OCI-M1 (cell line): Measurements from ENCODE around the gene SPIN1.

Source experiments
- DNase-seq: peaks from one replicate; lab custom pipeline; 2025; lab: John Stamatoyannopoulos, UW

Gene SPIN1

GRCh38 chr9:88436379-88436778 lies 48.1 kb downstream of the SPIN1 start:
- DNase-seq: no peak

DNA sequence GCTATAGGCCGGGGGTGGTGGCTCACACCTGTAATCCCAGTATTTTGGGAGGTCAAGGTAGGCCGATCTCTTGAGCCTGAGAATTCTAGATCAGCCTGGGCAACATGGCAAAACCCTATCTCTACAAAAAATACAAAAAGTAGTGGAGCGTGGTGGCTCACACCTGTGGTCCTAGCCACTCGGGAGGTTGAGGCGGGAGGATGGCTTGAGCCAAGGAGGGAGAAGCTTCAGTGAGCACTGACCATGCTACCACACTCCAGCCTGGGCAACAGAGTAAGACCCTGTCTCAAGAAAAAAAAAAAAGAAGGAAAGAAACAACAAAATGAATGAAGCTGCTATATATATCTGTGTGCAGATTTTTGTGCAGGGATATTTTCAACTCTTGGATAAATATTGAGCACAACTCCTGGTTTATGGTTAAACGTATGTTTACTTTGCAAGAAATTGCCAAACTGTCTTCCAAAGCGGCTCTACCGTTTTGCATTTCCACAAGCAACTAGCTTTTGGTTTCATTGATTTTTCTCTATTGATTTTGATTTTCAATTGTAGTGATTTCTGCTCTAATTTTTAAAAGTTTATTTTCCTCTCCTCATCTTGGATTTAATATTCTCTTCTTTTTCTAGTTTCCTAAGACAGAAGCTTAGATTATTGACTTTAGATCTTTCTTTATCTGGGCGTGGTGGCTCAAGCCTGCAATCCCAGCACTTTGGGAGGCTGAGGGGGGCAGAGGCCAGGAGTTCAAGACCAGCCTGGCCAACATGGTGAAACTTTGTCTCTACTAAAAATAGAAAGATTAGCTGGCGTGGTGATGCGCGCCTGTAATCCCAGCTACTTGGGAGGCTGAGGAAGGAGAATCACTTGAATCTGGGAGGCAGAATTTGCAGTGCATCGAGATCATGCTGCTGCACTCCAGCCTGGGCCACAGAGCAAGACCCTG lies 49.2 kb downstream of the SPIN1 start:
- no peak for DNase-seq

DNA sequence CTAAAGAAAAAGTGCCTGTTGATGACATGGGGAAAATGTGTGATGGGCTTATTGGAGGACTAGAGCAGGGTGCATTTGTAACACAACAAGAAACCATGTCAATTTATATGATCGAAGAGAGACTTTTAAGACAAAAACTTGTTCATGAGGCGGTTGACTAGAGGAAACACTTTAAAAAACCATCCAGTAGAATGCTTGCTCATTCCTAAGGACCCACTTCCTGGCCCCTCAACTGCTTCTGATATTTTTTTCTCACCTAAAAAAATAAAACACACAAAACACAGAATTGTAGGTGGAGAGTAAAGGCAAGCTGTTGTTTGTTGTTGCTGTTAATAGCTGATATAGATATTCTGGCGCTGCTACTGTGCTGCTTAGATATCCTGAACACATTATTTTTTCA lies 50.6 kb downstream of the SPIN1 start:
- DNase-seq: no peak

- no peak for DNase-seq
Observed at GRCh38 chr9:88441301-88442007, 53.2 kb downstream of the SPIN1 start.

DNA sequence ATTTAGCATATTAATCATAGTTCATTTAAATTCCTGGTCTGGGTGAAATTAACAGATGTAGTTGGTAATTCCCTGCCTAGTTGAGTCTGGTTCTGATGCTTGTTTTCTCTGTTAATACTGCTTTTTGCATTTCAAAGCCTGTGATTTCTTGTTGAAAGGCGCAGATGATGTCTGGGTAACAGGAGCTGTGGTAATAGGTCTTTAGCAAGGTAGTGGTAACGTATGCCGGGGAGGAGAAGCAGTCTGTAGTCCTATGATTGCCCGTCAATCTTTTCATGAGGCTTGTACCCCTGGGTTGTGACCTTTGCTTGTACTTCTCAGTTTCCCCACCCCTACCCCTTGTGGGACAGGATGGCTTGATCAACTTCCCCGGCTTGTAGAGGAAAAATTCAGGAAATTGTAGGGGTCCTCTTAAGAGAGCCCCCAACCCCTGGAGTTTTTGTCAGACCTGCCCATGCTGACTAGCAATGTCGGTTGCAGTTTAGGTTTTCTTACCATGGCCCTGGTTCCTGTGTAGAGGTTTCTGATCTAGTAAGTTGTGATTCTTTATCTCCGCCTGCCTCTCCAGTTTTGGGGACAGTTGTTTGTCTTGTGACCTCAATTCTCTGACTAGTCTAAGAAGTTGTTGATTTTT lies 55.4 kb downstream of the SPIN1 start:
- DNase-seq: no peak

- DNase-seq: no peak
Observed at GRCh38 chr9:88446728-88447127, 58.5 kb downstream of the SPIN1 start.

DNA sequence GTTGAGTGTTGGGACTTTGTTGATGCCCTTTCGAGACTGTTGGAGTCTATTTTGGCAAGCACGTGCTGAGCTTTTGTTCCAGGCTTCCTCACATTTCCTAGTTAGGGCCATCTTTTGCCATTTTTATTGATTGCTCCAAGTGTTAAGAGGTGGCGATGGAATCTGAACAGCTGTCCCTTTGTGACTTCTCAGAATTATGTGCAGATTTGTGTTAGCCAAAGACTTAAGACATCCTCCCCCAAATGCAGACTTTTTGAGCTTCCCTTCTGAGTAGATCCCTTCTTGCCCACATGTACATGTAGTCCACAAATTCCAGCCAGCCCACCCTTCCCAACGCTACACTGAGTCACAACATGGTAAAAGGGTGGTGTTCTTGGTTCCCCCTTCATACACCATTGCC lies 59.2 kb downstream of the SPIN1 start:
- no peak for DNase-seq

DNA sequence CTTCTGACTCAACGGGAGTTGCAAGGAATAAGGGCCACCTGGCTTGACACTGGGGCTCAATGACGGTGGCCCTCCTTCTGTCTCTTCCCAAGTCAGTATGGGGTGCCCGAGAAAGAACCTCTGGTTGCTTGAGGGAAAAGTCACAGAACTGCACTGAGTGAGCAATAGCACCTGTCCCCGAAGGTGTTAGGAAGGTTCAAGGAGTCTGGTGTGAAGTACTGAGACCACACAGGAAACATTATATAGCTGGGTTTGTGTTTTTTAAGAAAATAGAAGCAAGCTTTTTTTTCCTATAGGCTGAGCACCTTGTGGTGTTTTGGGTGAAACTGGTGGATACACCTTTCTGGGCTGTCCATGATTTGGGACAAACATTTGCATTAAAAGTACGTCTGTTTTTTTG lies 62.9 kb downstream of the SPIN1 start:
- no peak for DNase-seq

DNA sequence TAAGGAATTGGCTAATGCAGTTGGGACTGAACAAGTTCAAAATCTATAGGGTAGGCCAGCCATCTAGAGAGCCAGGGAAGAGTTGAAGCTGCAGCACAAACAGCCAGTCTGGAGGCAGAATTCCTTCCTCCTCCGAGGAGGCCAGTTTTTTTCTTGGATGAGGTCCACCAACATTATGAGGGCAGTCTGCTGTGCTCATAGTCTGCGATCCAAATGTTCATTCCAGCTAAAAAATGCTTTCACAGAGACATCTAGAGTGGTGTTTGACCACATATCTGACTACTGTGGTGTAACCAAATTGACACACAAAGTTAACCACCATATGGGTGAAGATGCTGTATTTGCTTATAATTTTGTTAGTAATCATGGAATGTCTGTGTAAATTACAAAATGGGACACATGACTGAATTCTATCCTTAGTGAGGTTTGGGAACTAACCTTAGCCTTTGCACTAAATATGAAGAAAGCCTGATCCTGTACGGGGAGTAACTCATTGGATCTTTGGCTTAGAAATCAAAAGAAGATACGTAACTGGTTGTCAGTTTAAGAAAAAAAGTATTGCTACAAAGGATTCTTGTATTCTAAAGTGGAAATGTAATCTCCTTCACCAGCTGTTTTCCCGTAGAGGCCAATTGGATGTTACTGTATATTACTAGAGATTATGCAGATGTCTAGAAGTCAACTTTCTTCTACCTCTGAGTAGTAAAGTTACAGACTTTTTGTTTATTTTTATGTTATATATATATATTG lies 70.6 kb downstream of the SPIN1 start:
- DNase-seq: no peak

- DNase-seq: no peak
Observed at GRCh38 chr9:88460587-88461332, 72.5 kb downstream of the SPIN1 start.

DNA sequence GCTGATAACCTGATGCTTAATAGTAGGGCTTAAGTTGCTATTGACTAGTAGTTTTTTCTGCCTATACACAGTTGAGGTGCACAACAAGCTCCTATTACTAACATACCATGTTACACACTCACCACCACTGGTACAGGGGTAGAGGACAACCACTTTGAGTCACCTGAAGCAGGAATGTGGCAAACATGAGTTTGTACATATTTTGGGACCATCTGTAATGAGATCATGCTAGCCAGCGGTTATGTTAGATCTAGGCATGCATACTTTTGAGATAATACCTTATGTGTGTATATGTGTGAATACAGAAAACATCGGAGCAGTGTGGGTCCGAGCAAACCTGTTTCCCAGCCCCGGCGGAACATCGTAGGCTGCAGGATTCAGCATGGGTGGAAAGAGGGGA lies 73.9 kb downstream of the SPIN1 start:
- DNase-seq: no peak

GRCh38 chr9:88464851-88465250 lies 76.6 kb downstream of the SPIN1 start:
- no peak for DNase-seq

DNA sequence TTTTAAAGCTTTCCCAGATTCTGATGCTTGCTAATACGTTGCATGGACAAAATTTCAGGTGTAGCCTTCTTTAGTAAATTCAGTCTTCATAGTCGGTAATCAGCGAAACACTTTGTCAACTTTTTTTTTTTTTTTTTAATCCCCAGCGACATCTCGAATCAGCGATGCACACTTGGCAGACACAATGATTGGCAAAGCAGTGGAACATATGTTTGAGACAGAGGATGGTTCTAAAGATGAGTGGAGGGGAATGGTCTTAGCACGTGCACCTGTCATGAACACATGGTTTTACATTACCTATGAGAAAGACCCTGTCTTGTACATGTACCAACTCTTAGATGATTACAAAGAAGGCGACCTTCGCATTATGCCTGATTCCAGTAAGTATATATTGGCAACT lies 80.0 kb downstream of the SPIN1 start:
- no peak for DNase-seq

DNA sequence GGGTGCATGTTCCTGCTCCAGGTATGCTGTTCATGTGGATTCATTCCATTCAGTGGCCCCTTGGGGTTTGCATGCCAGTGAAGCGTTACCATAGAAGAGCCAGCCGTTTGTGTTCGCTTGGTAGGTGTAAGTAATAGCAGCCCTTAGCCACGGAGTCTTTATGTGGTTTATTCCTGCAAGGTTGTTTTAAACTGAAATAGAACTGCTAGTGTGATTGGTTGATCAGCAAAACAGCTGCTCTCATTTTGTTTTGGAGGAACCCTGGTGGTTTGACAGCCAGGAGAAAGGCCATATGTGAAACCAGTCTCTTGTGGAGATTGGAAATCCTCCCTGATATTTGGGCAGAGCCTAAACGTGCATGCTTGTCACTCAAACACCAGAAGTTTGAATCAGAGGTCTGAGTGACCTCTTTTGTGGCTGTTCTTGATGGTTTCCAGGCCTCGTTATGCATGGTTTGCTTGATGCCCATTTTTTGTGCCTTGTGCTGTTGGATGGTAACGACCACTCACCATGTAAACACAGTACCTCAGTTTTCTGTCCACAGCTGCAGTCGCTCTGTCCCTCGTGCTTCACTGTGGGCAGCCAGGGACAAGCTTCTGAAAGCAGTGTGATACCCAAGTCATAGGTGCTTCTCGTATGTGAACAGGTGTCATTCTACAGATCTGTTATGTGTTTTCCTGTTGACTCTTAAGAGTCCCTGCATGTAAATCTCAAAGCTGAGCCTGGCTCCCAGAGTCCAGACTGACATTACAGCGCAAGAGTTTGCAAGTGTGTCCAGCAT lies 88.4 kb downstream of the SPIN1 start:
- no peak for DNase-seq

- DNase-seq: no peak
Observed at GRCh38 chr9:88477300-88477751, 89.1 kb downstream of the SPIN1 start.

DNA sequence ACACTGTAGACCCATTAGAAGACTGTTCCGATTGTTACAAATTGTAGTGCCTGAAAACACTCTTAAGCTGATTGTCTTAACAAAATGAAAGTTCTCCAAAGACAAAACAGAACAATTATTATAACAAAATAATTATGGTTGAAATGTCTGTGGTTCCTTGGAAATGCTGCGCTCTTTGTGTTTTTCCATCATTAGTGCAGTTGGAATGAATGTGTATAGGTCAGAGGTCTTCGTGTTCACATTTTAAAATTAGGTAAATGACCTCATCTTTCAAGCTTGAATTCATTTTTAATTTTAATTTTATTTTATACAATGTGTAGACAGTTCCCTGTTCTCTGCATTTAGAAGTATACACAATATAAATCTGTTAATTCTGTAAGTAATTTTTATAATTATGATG lies 90.0 kb downstream of the SPIN1 start:
- DNase-seq: no peak

DNA sequence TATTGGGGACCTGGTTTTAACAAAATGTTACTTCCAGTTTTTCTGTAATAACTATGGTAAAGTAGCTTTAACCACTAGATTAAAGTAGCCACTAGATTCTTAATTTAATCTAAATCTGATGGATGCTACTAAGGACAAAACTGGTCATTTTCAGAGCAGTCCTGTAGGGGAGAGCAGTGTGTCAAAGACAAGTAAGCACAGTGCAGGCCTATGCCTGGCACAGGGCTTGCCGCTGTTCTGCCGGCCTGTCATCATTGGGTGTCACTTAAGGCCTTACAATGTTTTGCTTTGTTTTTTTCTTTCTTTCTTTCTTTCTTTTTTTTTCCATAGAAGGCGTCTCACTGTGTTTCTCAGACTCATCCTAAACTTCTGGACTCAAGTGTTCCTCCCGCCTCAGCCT lies 93.7 kb downstream of the SPIN1 start:
- DNase-seq: no peak

DNA sequence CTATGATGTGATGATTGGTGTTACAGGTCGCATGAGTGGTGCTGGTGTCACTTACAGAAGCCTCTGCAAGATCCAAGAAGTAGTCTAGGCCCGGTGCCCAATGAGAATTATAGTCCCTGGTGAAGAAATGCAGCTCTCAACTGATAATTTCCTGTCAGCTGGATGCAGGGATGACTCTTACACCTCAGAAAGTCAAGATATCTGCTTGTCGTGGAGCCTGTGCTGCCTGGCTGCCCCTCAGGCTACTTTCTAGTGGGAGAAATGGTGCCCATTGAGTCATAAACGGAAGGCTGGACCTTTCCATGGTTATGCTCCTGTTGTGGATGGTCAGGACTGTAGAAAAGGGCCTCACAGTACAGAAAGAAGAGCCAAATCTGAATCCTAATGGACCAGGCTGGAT lies 99.9 kb downstream of the SPIN1 start:
- DNase-seq: no peak

GRCh38 chr9:88494983-88495721 lies 106.9 kb downstream of the SPIN1 start:
- no peak for DNase-seq

- DNase-seq: no peak
Observed at GRCh38 chr9:88497224-88497623, 109.0 kb downstream of the SPIN1 start.
